Astrocyte (in vitro differentiated cells and primary cell): ENCODE measurements around the gene DNAH2. TPM values are rescaled to one million over a fixed set of nuclear protein-coding genes. Genes with fewer than 3 reads are reported as not detected.

Experiments used
- DNase-seq: peaks from one replicate; pipeline ENCODE4 v3.0.0-alpha.2; 2010; ENCODE audit warnings: low read depth
- FAIRE-seq: peaks from 2 replicates; lab custom pipeline; 2011; peaks lifted over from hg19 to GRCh38; lab: Jason Lieb, UNC
- H2AFZ ChIP-seq: 2 replicates; pipeline ENCODE4 v1.6.0; 2012; ENCODE audit warnings: low read depth, low read length, inconsistent platforms
- H3K27ac ChIP-seq: 2 replicates; pipeline ENCODE4 v1.5.1; 2011; ENCODE audit warnings: low read depth, low read length, inconsistent platforms
- H3K27me3 ChIP-seq: 2 replicates; pipeline ENCODE4 v1.6.0; 2011; ENCODE audit warnings: low read length, inconsistent platforms; ENCODE audit not compliant: insufficient read depth
- H3K36me3 ChIP-seq: 2 replicates; pipeline ENCODE4 v1.5.1; 2011; ENCODE audit warnings: low read length, inconsistent platforms; ENCODE audit not compliant: insufficient read depth
- H3K4me1 ChIP-seq: 2 replicates; pipeline ENCODE4 v1.5.1; 2011; ENCODE audit warnings: low read length, inconsistent platforms; ENCODE audit not compliant: insufficient read depth
- H3K4me2 ChIP-seq: 2 replicates; pipeline ENCODE4 v1.6.0; 2012; ENCODE audit warnings: low read length, inconsistent platforms
- H3K4me3 ChIP-seq: 2 replicates; pipeline ENCODE4 v1.5.1; 2011; ENCODE audit warnings: low read depth, mild to moderate bottlenecking, low read length, inconsistent platforms; ENCODE audit not compliant: insufficient read depth
- H3K79me2 ChIP-seq: 2 replicates; pipeline ENCODE4 v1.6.0; 2012; ENCODE audit warnings: mild to moderate bottlenecking, low read length, inconsistent platforms; ENCODE audit not compliant: insufficient read depth
- H3K9ac ChIP-seq: 2 replicates; pipeline ENCODE4 v1.6.0; 2012; ENCODE audit warnings: mild to moderate bottlenecking, low read length, inconsistent platforms
- H3K9me3 ChIP-seq: 2 replicates; pipeline ENCODE4 v1.5.1; 2012; ENCODE audit warnings: low read depth, mild to moderate bottlenecking, low read length, inconsistent platforms; ENCODE audit not compliant: insufficient read depth
- H4K20me1 ChIP-seq: 2 replicates; pipeline ENCODE4 v1.6.0; 2012; ENCODE audit warnings: low read length, inconsistent platforms; ENCODE audit not compliant: insufficient read depth
- H3K27ac Mint-ChIP-seq: one replicate; pipeline ENCODE4 v1.8.0; 2021; ENCODE audit warnings: mild to moderate bottlenecking, mixed read lengths; ENCODE audit not compliant: unreplicated experiment
- H3K27me3 Mint-ChIP-seq: one replicate; pipeline ENCODE4 v1.8.0; 2021; ENCODE audit warnings: low read depth, mixed read lengths; ENCODE audit not compliant: unreplicated experiment
- H3K36me3 Mint-ChIP-seq: one replicate; pipeline ENCODE4 v1.8.0; 2021; ENCODE audit warnings: low read depth, mixed read lengths; ENCODE audit not compliant: unreplicated experiment
- H3K4me1 Mint-ChIP-seq: one replicate; pipeline ENCODE4 v1.8.0; 2021; ENCODE audit warnings: low read depth, mixed read lengths; ENCODE audit not compliant: unreplicated experiment
- H3K4me3 Mint-ChIP-seq: one replicate; pipeline ENCODE4 v1.8.0; 2021; ENCODE audit warnings: mild to moderate bottlenecking, moderate library complexity, mixed read lengths; ENCODE audit not compliant: unreplicated experiment
- H3K9me3 Mint-ChIP-seq: one replicate; pipeline ENCODE4 v1.8.0; 2021; ENCODE audit warnings: mild to moderate bottlenecking, mixed read lengths; ENCODE audit not compliant: unreplicated experiment
- EZH2 ChIP-seq: IDR thresholded peaks from 2 replicates; pipeline ENCODE4 v1.6.1; 2012; ENCODE audit warnings: mild to moderate bottlenecking, low read length, inconsistent platforms; ENCODE audit not compliant: insufficient read depth
- total RNA-seq: library from RNA; stranded (reverse); gene quantifications from 2 replicates; pipeline ENCODE4 v1.2.1, GENCODE V29; 2021
- TF ChIP-seq, protein P1 (sequence below): IDR thresholded peaks from 2 replicates; pipeline ENCODE4 v1.5.1; 2011; ENCODE audit warnings: low read depth, mild to moderate bottlenecking, inconsistent platforms, low read length, moderate library complexity; ENCODE audit not compliant: insufficient read depth

DNAH2 gene
- total RNA-seq, 1 donor from 2014 or later = 0.11 TPM

DNA sequence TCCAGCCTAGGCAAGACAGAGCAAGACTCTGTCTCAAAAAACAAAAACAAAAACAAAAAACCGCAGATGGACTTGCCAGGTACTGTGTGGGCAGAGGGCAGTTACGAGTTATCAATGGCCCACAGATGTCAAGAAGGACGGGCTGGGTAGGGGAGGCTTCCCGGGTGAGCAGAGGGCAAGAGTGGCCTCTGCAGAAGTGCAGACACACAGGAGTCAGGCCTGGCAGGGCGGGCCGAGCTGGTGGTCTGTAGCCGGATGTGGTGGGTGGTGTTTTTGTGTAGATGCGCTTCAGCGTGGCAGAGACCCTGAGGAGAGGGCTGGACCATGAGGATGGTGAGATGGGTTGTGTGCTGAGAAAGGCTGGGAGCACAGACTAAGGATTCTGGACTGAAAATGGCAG is 71.6 kb downstream of the DNAH2 start:
- no peak overlapping the region for H3K27ac Mint-ChIP-seq
- FAIRE-seq (no peak), DNase-seq (no peak)
- TF ChIP-seq, protein P1, sequence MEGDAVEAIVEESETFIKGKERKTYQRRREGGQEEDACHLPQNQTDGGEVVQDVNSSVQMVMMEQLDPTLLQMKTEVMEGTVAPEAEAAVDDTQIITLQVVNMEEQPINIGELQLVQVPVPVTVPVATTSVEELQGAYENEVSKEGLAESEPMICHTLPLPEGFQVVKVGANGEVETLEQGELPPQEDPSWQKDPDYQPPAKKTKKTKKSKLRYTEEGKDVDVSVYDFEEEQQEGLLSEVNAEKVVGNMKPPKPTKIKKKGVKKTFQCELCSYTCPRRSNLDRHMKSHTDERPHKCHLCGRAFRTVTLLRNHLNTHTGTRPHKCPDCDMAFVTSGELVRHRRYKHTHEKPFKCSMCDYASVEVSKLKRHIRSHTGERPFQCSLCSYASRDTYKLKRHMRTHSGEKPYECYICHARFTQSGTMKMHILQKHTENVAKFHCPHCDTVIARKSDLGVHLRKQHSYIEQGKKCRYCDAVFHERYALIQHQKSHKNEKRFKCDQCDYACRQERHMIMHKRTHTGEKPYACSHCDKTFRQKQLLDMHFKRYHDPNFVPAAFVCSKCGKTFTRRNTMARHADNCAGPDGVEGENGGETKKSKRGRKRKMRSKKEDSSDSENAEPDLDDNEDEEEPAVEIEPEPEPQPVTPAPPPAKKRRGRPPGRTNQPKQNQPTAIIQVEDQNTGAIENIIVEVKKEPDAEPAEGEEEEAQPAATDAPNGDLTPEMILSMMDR = no peak
- TF ChIP-seq EZH2 = no peak
- Histone ChIP-seq H3K9ac (no peak overlapping the region), H3K36me3 (no peaks in the 10 kb centered on the region), H3K79me2 (no peaks in the 10 kb centered on the region), H3K4me1 (no peaks in the 10 kb centered on the region), H4K20me1 (no peaks in the 10 kb centered on the region), H3K27me3 (peaks cover 2% of the 10 kb centered on the region), H3K4me2 (no peak overlapping the region), H3K4me3 (no peak overlapping the region), H2AFZ (no peak overlapping the region), H3K27ac (no peak overlapping the region), H3K9me3 (no peaks in the 10 kb centered on the region)
- H3K4me1 Mint-ChIP-seq = no peaks in the 10 kb centered on the region
- no peak overlapping the region for H3K4me3 Mint-ChIP-seq
- peaks cover 28% of the 10 kb centered on the region for H3K27me3 Mint-ChIP-seq
- H3K36me3 Mint-ChIP-seq = peaks cover 2% of the 10 kb centered on the region
- H3K9me3 Mint-ChIP-seq = no peaks in the 10 kb centered on the region

DNA sequence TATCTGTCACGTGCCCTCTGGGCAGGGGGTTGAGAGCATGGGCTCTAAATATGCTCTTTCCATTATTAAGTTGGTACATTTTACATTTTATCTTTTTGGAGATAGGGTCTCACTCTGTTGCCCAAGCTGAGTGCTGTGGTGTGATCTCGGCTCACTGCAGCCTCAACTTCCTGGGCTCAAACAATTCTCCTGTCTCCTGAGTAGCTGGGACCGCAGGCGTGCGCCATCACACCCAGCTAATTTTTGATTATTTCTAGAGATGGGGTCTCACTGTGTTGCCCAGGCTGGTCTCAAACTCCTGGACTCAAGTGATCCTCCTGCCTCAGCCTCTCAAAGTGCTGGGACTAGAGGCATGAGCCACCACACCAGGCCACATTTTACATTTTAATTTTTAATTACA is 72.6 kb downstream of the DNAH2 start:
- no peaks in the 10 kb centered on the region for H3K79me2 ChIP-seq
- no peak overlapping the region for H3K9ac ChIP-seq
- H2AFZ ChIP-seq = no peak overlapping the region
- Mint-ChIP-seq H3K4me1 (no peaks in the 10 kb centered on the region), H3K4me3 (no peak overlapping the region), H3K36me3 (peaks cover 2% of the 10 kb centered on the region), H3K27me3 (peaks cover 29% of the 10 kb centered on the region), H3K9me3 (no peaks in the 10 kb centered on the region), H3K27ac (no peak overlapping the region)
- H3K4me3 ChIP-seq = no peak overlapping the region
- no peak for DNase-seq
- no peaks in the 10 kb centered on the region for H4K20me1 ChIP-seq
- H3K36me3 ChIP-seq = no peaks in the 10 kb centered on the region
- H3K4me1 ChIP-seq = no peaks in the 10 kb centered on the region
- no peak for TF ChIP-seq EZH2
- TF ChIP-seq, protein P1 = no peak
- peaks cover 2% of the 10 kb centered on the region for H3K27me3 ChIP-seq
- H3K27ac ChIP-seq = no peak overlapping the region
- H3K4me2 ChIP-seq = no peak overlapping the region
- no peak for FAIRE-seq
- no peaks in the 10 kb centered on the region for H3K9me3 ChIP-seq

DNA sequence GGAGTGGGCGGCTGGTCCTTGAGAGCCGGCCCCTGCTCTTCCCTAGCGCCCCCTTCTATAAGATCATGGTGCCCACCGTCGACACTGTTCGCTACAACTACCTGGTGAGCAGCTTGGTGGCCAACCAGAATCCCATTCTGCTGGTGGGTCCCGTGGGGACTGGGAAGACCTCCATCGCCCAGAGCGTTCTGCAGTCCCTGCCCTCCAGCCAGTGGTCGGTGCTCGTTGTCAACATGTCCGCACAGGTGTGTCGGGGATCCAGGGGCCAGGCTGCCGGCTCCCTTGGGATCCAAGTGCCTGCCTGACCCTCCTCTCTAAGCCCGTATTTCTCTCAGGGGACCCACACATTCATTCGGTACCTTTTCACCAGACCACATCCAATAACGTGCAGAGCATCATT is 75.1 kb downstream of the DNAH2 start:
- H3K4me1 Mint-ChIP-seq = no peaks in the 10 kb centered on the region
- Histone ChIP-seq H3K9me3 (no peaks in the 10 kb centered on the region), H3K4me1 (no peaks in the 10 kb centered on the region), H3K36me3 (no peaks in the 10 kb centered on the region), H3K4me2 (no peak overlapping the region), H3K4me3 (no peak overlapping the region), H3K27ac (no peak overlapping the region), H3K79me2 (no peaks in the 10 kb centered on the region), H3K9ac (no peak overlapping the region), H2AFZ (no peak overlapping the region), H4K20me1 (no peaks in the 10 kb centered on the region), H3K27me3 (peaks cover 2% of the 10 kb centered on the region)
- H3K27ac Mint-ChIP-seq = no peak overlapping the region
- DNase-seq (no peak), FAIRE-seq (no peak)
- no peak for TF ChIP-seq EZH2
- TF ChIP-seq, protein P1 = no peak
- H3K36me3 Mint-ChIP-seq = peaks cover 2% of the 10 kb centered on the region
- H3K4me3 Mint-ChIP-seq = no peak overlapping the region
- peaks cover 28% of the 10 kb centered on the region for H3K27me3 Mint-ChIP-seq
- H3K9me3 Mint-ChIP-seq = peaks cover 4% of the 10 kb centered on the region
